Osteocyte (in vitro differentiated cells): ENCODE data around the gene FAM114A2. TPM values are rescaled to one million over a fixed set of nuclear protein-coding genes. Genes with fewer than 3 reads are reported as not detected.

Experiments used
- DNase-seq: peaks from one replicate; pipeline ENCODE4 v3.0.0; 2021; ENCODE audit warnings: mixed read lengths; ENCODE audit not compliant: unreplicated experiment; ENCODE audit errors: extremely low spot score
- H3K27ac Mint-ChIP-seq: one replicate; pipeline ENCODE4 v1.8.0; 2021; ENCODE audit warnings: mild to moderate bottlenecking, mixed read lengths; ENCODE audit not compliant: unreplicated experiment
- H3K27me3 Mint-ChIP-seq: one replicate; pipeline ENCODE4 v1.8.0; 2021; ENCODE audit warnings: mixed read lengths; ENCODE audit not compliant: unreplicated experiment
- H3K36me3 Mint-ChIP-seq: one replicate; pipeline ENCODE4 v1.8.0; 2021; ENCODE audit warnings: mixed read lengths; ENCODE audit not compliant: unreplicated experiment
- H3K4me1 Mint-ChIP-seq: one replicate; pipeline ENCODE4 v1.8.0; 2021; ENCODE audit warnings: mixed read lengths; ENCODE audit not compliant: unreplicated experiment
- H3K4me3 Mint-ChIP-seq: one replicate; pipeline ENCODE4 v1.8.0; 2021; ENCODE audit warnings: mild to moderate bottlenecking, moderate library complexity, mixed read lengths; ENCODE audit not compliant: unreplicated experiment
- H3K9me3 Mint-ChIP-seq: one replicate; pipeline ENCODE4 v1.8.0; 2021; ENCODE audit warnings: mixed read lengths; ENCODE audit not compliant: unreplicated experiment
- total RNA-seq: library from RNA; stranded (reverse); gene quantifications from 2 replicates; pipeline ENCODE4 v1.2.1, GENCODE V29; 2021
- TF ChIP-seq, protein P1 (sequence below): fragments of 200-600 bp; sonication (generic); IDR thresholded peaks from 2 replicates; pipeline ENCODE4 v1.5.0; 2021; ENCODE audit warnings: antibody characterized with exemption, mild to moderate bottlenecking, moderate library complexity

Gene FAM114A2
- total RNA-seq, 1 donor from 2014 or later: 31.0 TPM

DNA sequence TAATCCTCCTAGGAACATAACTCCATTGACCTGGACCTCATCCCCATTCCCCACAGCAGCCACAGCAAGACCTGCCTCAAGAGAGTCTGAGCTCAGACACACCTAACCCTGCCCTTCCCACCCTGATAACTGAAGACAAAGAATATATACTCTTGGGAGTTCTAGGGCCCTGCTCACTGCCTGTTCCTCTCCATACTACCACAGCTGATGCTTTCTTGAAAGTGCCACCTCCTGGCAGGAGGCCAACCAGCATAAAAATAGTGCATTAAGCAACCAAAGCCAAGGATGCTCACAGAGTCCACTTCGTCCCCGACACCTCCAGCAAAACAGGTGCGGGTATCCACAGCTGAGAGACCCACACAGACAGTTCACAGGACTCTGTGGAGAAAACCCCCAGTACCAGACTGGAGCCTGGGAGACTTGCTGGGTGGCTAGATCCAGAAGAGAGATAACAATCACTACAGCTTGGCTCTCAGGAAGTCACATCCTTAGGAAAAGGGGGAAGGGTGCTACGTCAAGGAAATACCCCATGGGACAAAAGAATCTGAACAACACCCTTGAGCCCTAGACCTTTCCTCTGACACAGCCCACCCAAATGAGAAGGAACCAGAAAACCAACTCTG is 23.5 kb downstream of the FAM114A2 start:
- no peaks in the 10 kb centered on the region for H3K27me3 Mint-ChIP-seq
- peaks cover 7% of the 10 kb centered on the region for H3K9me3 Mint-ChIP-seq
- H3K4me1 Mint-ChIP-seq: no peaks in the 10 kb centered on the region
- DNase-seq: no peak
- peaks cover 51% of the 10 kb centered on the region for H3K36me3 Mint-ChIP-seq
- H3K27ac Mint-ChIP-seq: no peak overlapping the region
- TF ChIP-seq, protein P1, sequence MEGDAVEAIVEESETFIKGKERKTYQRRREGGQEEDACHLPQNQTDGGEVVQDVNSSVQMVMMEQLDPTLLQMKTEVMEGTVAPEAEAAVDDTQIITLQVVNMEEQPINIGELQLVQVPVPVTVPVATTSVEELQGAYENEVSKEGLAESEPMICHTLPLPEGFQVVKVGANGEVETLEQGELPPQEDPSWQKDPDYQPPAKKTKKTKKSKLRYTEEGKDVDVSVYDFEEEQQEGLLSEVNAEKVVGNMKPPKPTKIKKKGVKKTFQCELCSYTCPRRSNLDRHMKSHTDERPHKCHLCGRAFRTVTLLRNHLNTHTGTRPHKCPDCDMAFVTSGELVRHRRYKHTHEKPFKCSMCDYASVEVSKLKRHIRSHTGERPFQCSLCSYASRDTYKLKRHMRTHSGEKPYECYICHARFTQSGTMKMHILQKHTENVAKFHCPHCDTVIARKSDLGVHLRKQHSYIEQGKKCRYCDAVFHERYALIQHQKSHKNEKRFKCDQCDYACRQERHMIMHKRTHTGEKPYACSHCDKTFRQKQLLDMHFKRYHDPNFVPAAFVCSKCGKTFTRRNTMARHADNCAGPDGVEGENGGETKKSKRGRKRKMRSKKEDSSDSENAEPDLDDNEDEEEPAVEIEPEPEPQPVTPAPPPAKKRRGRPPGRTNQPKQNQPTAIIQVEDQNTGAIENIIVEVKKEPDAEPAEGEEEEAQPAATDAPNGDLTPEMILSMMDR: no peak
- H3K4me3 Mint-ChIP-seq: no peak overlapping the region

DNA sequence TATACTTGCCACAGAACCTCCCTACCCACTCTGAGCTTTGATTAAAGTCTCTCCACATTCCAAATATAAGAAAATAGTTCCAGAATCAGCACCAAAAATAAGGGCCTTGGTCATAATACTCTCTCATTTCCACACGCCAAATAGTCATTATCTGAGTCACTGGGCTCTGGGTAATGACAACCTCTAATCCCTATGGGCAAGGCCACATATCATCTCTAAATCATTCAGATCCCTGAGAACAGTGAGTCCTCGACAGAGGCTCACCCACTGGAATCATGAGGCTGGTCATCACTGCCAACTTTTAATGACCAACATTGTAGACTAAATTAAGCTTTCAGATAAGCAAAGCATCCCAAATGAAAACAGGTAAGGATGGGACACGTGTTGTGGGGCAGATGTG is 28.1 kb downstream of the FAM114A2 start:
- no peak overlapping the region for H3K27ac Mint-ChIP-seq
- no peak overlapping the region for H3K4me3 Mint-ChIP-seq
- no peaks in the 10 kb centered on the region for H3K4me1 Mint-ChIP-seq
- TF ChIP-seq, protein P1: no peak
- H3K36me3 Mint-ChIP-seq: peaks cover 26% of the 10 kb centered on the region
- H3K9me3 Mint-ChIP-seq: no peaks in the 10 kb centered on the region
- H3K27me3 Mint-ChIP-seq: no peaks in the 10 kb centered on the region
- DNase-seq: no peak

DNA sequence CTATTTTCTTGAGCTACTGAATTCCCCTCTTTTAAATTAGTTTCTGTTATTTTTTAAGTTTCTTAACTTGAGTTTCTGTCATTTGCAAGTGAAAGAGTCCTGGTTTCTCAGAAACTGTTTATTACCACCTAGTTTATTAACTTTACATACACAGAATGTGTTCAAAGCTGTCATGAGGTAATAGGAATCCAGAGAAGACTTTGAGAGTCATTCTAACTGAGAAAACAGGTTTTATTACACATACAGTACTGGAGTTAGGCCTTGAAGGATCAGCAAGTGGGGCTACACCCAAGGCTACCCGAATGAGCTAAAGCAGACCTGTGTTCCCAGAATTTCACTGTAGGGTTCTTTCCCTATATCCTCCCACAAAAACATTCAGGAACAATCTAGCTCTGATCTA is 33.1 kb downstream of the FAM114A2 start:
- Mint-ChIP-seq H3K27ac (no peak overlapping the region), H3K27me3 (no peaks in the 10 kb centered on the region), H3K4me3 (no peak overlapping the region), H3K9me3 (no peaks in the 10 kb centered on the region), H3K36me3 (peaks cover 23% of the 10 kb centered on the region), H3K4me1 (no peaks in the 10 kb centered on the region)
- DNase-seq: no peak
- TF ChIP-seq, protein P1: no peak

DNA sequence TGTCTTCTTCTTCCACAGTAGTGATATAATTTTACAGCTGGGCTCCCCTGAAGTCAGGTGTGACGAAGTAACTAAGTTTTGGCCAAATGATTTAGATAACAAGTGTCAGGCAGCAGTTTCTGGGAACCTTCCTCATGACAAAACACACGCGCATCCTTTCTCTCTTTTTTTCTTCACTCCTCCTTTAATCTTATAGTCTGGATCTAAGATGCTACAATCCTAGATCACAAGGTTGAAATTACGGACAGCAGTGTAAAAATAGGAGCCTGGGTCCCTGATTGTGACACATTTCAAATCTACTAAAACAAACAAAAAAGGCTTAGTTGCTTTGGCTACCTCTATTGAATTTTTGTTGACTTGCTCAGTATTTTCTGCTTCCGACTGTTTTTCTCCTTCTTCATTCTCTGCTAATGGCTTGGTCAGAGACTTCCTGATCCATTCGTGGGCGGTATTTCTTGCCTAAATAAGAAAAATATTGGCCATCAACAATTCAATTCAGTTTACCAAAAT is 36.1 kb downstream of the FAM114A2 start:
- no peak overlapping the region for H3K4me3 Mint-ChIP-seq
- no peak overlapping the region for H3K27ac Mint-ChIP-seq
- no peak for DNase-seq
- TF ChIP-seq, protein P1: no peak
- H3K4me1 Mint-ChIP-seq: no peaks in the 10 kb centered on the region
- H3K36me3 Mint-ChIP-seq: peaks cover 20% of the 10 kb centered on the region
- H3K9me3 Mint-ChIP-seq: no peaks in the 10 kb centered on the region
- H3K27me3 Mint-ChIP-seq: no peaks in the 10 kb centered on the region

DNA sequence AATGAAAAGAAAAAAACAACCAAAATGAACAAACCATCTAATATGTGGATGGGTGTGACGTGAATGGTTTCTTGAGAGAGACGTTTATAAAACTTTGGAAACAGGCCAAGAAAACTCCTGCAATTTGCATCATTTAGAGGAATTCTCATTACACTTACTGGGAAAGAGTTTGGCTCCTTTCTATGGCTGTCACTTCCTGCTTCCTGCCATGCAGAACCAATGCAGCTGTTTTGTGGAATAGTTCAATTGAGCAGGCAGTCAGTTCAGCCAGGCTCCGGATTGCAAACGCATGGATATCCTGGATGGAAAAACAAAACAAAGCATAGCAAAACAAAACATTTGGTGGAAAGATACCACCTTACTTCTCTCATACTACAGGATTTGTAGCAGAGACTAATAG is 36.6 kb downstream of the FAM114A2 start:
- DNase-seq: no peak
- TF ChIP-seq, protein P1: no peak
- Mint-ChIP-seq H3K27me3 (no peaks in the 10 kb centered on the region), H3K27ac (no peak overlapping the region), H3K36me3 (peaks cover 25% of the 10 kb centered on the region), H3K4me1 (no peaks in the 10 kb centered on the region), H3K9me3 (no peaks in the 10 kb centered on the region), H3K4me3 (no peak overlapping the region)
